Nephron progenitor cell (in vitro differentiated cells): ENCODE measurements around the gene CUL3.

ENCODE experiments used
- DNase-seq: peaks from one replicate; pipeline ENCODE4 v3.0.0; 2021
- H3K27ac Mint-ChIP-seq: 2 replicates; pipeline ENCODE4 v1.8.0; 2021; ENCODE audit warnings: mild to moderate bottlenecking, moderate library complexity, mixed read lengths
- H3K27me3 Mint-ChIP-seq: 2 replicates; pipeline ENCODE4 v1.8.0; 2021; ENCODE audit warnings: mild to moderate bottlenecking, low read depth, mixed read lengths; ENCODE audit not compliant: poor library complexity
- H3K36me3 Mint-ChIP-seq: 2 replicates; pipeline ENCODE4 v1.8.0; 2021; ENCODE audit warnings: low read depth, mixed read lengths
- H3K4me1 Mint-ChIP-seq: 2 replicates; pipeline ENCODE4 v1.8.0; 2021; ENCODE audit warnings: mixed read lengths
- H3K4me3 Mint-ChIP-seq: 2 replicates; pipeline ENCODE4 v1.8.0; 2021; ENCODE audit warnings: mild to moderate bottlenecking, moderate library complexity, mixed read lengths
- H3K9me3 Mint-ChIP-seq: 2 replicates; pipeline ENCODE4 v1.8.0; 2021; ENCODE audit warnings: mild to moderate bottlenecking, moderate library complexity, mixed read lengths
- CTCF ChIP-seq: fragments of 200-600 bp; sonication (generic); IDR thresholded peaks from 2 replicates; pipeline ENCODE4 v1.5.0; 2021; ENCODE audit warnings: antibody characterized with exemption

CUL3 gene

DNA sequence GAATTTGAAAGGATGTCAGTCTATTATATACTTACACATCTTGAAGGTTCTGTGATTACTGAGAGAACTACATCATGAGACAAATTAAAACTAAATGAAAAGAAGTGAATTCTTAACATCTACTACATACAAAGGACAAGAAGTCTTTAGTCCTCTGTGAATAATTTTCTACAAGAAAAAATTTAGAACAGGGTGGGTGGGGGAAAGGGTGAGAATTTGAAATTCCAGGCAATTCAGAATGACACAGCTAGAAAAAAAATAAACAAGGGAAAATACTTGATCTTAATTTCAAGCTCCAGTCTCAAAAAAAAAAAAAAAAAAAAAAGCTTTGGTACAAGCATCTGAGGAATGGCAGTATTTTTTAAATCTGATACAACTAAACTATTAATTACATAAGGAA, 15.5 kb downstream of the CUL3 start:
- Mint-ChIP-seq H3K27me3 (no peaks in the 10 kb centered on the region), H3K4me1 (peaks cover 37% of the 10 kb centered on the region), H3K27ac (no peak overlapping the region), H3K4me3 (no peak overlapping the region), H3K9me3 (peaks cover 40% of the 10 kb centered on the region), H3K36me3 (peaks cover 61% of the 10 kb centered on the region)
- DNase-seq, result no peak
- TF ChIP-seq CTCF, result no peak

GRCh38 chr2:224565452-224566035, 19.6 kb downstream of the CUL3 start:
- TF ChIP-seq CTCF, result no peak
- Mint-ChIP-seq H3K27me3 (no peaks in the 10 kb centered on the region), H3K27ac (no peak overlapping the region), H3K4me1 (peaks cover 12% of the 10 kb centered on the region), H3K36me3 (peaks cover 81% of the 10 kb centered on the region), H3K9me3 (peaks cover 61% of the 10 kb centered on the region), H3K4me3 (no peak overlapping the region)
- DNase-seq, result no peak

GRCh38 chr2:224563537-224563936, 21.6 kb downstream of the CUL3 start:
- Mint-ChIP-seq H3K36me3 (peaks cover 66% of the 10 kb centered on the region), H3K9me3 (peaks cover 57% of the 10 kb centered on the region), H3K4me1 (peaks cover 5% of the 10 kb centered on the region), H3K27ac (no peak overlapping the region), H3K27me3 (no peaks in the 10 kb centered on the region), H3K4me3 (no peak overlapping the region)
- DNase-seq, result no peak
- no peak for TF ChIP-seq CTCF

DNA sequence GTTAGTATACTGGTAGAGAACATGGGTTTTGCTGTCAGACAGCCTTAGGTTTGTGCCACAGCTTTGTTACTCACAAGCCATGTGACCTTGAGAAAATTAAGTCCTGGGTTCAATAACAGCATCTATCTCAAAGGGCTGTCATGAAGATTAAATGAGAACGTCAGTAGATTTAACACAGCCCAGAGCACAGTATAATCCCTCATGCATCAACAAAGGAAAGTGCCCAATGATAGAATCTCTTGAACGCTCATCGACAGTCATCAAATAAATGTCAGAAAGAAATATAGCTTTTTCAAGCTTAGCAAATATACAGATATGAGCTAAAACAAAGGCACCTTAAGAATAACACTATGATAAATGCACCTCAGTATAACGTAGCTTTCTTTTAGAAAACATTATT, 22.3 kb downstream of the CUL3 start:
- TF ChIP-seq CTCF, result no peak
- Mint-ChIP-seq H3K4me1 (peaks cover 5% of the 10 kb centered on the region), H3K4me3 (no peak overlapping the region), H3K36me3 (peaks cover 65% of the 10 kb centered on the region), H3K27me3 (no peaks in the 10 kb centered on the region), H3K9me3 (peaks cover 52% of the 10 kb centered on the region), H3K27ac (no peak overlapping the region)
- no peak for DNase-seq

- H3K4me1 Mint-ChIP-seq, result peaks cover 5% of the 10 kb centered on the region
- no peak overlapping the region for H3K27ac Mint-ChIP-seq
- peaks cover 38% of the 10 kb centered on the region for H3K9me3 Mint-ChIP-seq
- peaks cover 56% of the 10 kb centered on the region for H3K36me3 Mint-ChIP-seq
- TF ChIP-seq CTCF, result no peak
- no peak for DNase-seq
- H3K4me3 Mint-ChIP-seq, result no peak overlapping the region
- H3K27me3 Mint-ChIP-seq, result no peaks in the 10 kb centered on the region
Observed at GRCh38 chr2:224561234-224562005, 23.7 kb downstream of the CUL3 start.

DNA sequence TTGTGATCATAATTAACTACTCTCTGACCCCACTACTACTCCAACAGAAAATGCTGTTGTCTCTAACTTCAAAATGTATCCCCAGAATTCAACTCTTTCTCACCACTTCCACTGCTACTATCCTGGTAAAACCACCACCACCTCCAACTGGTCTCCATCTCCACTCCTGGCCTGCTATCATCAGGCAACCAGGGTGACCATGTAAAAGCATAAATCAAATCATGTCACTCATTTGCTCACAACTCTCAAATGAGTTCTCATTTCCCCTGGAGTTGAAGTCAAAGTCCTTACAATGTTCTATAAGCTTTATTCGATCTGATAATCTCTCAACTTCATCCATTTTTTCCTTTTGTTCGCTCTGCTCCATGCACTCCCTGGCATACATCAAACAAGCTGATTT, 24.6 kb downstream of the CUL3 start:
- DNase-seq, result no peak
- Mint-ChIP-seq H3K4me3 (no peak overlapping the region), H3K27ac (no peak overlapping the region), H3K4me1 (peaks cover 3% of the 10 kb centered on the region), H3K9me3 (peaks cover 29% of the 10 kb centered on the region), H3K36me3 (peaks cover 55% of the 10 kb centered on the region), H3K27me3 (no peaks in the 10 kb centered on the region)
- no peak for TF ChIP-seq CTCF
